ENCODE results near the gene LRRC61. TPM values are rescaled to one million over a fixed set of nuclear protein-coding genes. Genes with fewer than 3 reads are reported as not detected.
A peak's percentile ranks its signal among the peaks of the same experiment; 100 is the strongest.

Gene LRRC61
- total RNA-seq, 1 donor from 2014 or later = 14.1 TPM

DNA sequence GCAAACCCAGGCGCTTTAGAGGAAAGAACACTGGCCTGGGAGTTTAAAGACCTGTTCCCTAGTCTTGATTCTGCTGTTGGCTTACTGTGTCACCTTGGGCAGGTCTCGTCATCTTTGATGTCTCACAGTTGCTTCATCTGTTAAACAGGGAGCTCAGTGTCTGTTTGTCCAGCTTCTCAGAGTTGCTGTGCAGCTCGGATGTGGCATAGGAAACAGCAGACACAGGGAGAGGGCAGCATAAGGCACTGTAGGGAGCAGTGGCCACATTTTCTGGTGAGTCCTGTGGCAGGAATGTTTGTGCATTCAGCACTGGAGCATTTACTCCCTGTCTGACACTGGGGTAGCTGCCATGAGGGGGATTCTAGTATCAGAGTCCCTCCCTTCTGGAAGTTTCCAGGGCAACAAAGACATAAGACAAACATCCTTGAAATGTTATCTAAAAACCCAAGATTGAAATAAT is 47.5 kb downstream of the LRRC61 start:
- no peak for DNase-seq (ENCODE audit: low spot score)

DNA sequence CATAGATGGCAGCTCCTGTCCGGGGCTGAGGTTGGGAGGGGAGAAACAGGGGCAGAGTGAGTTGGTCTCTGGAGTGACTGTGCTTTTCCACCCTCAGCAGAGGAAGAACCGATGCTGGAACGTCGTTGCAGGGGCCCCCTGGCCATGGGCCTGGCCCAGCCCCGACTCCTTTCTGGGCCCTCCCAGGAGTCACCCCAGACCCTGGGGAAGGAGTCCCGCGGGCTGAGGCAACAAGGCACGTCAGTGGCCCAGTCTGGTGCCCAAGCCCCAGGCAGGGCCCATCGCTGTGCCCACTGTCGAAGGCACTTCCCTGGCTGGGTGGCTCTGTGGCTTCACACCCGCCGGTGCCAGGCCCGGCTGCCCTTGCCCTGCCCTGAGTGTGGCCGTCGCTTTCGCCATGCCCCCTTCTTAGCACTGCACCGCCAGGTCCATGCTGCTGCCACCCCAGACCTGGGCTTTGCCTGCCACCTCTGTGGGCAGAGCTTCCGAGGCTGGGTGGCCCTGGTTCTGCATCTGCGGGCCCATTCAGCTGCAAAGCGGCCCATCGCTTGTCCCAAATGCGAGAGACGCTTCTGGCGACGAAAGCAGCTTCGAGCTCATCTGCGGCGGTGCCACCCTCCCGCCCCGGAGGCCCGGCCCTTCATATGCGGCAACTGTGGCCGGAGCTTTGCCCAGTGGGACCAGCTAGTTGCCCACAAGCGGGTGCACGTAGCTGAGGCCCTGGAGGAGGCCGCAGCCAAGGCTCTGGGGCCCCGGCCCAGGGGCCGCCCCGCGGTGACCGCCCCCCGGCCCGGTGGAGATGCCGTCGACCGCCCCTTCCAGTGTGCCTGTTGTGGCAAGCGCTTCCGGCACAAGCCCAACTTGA is 48.2 kb downstream of the LRRC61 start:
- DNase-seq (ENCODE audit: low spot score) = no peak

DNA sequence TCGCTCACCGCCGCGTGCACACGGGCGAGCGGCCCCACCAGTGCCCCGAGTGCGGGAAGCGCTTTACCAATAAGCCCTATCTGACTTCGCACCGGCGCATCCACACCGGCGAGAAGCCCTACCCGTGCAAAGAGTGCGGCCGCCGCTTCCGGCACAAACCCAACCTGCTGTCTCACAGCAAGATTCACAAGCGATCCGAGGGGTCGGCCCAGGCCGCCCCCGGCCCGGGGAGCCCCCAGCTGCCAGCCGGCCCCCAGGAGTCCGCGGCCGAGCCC is 48.8 kb downstream of the LRRC61 start:
- DNase-seq (ENCODE audit: low spot score) = no peak

DNA sequence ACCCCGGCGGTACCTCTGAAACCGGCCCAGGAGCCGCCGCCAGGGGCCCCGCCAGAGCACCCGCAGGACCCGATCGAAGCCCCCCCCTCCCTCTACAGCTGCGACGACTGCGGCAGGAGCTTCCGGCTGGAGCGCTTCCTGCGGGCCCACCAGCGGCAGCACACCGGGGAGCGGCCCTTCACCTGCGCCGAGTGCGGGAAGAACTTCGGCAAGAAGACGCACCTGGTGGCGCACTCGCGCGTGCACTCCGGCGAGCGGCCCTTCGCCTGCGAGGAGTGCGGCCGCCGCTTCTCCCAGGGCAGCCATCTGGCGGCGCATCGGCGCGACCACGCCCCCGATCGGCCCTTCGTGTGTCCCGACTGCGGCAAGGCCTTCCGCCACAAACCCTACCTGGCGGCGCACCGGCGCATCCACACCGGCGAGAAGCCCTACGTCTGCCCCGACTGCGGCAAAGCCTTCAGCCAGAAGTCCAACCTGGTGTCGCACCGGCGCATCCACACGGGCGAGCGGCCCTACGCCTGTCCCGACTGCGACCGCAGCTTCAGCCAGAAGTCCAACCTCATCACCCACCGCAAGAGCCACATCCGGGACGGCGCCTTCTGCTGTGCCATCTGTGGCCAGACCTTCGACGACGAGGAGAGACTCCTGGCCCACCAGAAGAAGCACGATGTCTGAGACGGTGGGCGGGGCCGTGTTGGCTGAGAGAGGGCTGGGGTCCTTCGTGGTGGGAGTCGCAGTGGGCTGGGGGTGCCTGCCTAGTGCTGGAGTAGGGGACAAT is 49.3 kb downstream of the LRRC61 start:
- no peak for DNase-seq (ENCODE audit: low spot score)

DNA sequence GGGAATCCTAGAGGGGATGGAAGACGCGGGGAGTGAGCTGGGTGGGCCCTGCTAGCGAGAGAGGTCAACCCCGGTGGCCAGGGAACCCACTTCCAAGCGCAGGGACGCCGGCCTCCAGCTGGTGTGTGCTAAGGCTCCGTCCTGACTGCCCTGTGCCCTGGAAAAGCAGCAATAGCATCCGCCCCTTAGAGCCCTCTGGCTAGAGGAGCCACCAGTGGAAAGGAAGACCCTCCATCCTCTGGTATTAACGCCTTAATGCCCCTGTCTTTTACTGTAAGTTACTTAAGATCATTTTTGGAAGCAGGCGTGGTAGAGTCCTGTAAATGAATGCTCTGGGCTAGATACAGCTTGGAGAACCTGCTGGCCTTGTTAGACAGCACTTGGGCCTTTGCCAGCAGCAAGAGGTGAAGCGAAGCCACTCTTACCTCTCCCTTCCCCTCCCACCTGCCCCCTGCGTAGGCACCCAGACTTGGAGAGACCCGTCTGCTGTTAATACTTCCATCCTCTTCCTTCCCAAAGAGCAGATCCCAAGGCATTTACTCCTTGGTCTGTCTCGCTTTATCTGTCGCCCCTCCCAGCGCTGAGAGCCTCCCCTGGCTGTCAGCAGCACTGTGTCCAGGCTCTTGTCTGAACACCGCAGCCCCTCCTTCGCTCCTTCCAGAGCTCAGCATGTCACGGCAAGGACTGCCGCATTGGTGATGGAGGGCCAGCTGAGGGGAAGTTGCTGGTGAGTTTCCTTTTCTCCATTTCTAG is 50.1 kb downstream of the LRRC61 start:
- DNase-seq (ENCODE audit: low spot score) = peak; percentile 77

DNA sequence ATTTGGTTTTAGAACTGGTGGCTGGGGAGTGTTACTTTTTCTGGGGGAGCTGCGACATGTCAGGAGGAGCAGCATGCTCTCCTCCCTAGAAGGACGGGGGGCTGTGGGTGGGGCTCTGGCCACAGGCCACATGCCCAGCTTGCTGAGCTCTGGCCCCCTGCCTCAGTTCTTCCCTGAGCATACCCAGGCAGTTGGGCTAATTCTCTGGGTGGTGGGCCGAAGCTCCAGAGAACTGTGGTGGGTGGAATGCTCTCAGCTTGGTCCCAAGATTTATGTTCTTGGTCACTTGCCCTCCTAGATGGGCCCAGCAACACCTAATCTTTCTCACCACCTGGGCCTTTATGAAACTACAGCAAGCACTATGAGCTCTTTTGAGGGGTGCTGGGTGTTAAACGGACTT is 50.9 kb downstream of the LRRC61 start:
- DNase-seq (ENCODE audit: low spot score) = no peak

DNA sequence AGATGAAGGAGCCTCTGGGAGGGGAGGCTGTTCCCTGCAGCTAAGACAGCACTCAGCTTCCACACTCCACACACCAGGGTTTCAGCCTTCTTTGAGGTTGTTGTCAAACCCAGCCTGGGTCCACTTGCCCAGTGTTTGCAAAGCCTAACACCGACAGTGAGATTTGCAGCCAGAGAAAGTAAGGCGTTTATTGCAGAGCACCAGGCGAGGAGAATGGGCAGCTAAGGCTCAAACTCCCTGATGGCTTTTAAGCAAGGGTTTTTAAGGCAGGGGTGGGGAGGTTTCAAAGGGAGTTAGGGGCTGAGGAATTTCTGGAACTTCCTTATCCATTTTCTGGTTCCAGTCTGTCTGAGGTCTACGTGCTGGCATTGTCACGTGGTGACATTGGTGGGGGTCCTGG is 51.3 kb downstream of the LRRC61 start:
- no peak for DNase-seq (ENCODE audit: low spot score)

DNA sequence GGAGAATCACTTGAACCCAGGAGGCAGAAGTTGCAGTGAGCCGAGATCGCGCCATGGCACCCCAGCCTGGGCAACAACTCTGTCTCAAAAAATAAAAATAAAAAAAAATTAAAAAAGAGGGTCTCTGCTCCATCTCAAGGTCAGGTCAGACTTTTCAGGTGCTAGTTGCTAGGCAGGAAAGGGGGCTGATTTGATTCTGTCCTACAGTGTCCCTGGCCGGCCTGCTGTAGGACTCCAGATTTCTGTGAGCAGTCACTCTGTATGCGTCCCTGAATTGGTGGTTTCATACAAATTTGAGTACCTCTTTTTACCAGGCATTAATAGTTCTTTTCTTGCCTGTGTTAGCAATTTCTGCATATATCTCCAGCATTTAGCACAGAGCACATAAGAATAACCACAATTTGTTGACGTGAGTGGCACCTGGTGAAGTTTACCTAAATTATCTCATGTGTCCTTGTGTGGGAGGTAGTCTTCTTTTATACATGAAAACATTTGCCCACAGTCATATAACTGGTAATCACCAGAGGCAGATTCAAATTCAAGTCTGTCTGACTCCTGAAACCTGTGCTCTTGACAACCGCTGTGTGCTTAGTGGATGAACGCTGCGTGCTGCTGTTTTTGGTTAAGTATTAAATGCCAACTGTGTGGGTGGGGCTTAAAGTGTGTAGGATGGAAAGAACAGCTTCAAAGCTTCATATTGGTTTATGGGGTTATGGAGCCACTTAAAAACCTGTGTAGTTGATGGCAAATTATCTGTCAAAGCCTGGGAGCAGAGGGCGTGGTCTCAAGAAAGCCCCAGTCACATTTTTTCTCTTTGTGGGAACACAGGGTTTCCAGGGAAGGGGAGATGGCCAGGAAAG is 52.7 kb downstream of the LRRC61 start:
- DNase-seq (ENCODE audit: low spot score) = no peak

DNA sequence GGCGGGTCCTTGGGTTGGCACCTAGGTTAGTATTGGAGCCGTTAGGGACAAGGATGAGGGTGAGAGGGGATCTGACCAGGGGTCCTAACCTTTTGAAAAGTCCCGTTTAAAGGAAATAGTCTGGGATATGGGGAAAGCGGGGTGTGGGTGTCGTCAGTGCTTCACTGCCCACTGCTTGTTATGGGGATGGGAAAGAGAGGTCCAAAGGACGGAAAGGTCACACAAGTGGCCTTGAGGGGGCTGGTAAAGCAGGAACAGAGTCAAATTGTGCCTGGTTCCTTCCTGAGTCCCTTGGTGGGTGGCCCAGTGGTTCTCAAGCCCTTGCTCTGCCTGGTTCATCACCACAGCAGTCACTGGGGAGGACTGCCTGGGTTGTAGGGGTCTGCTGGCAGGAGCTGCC is 53.4 kb downstream of the LRRC61 start:
- no peak for DNase-seq (ENCODE audit: low spot score)

DNA sequence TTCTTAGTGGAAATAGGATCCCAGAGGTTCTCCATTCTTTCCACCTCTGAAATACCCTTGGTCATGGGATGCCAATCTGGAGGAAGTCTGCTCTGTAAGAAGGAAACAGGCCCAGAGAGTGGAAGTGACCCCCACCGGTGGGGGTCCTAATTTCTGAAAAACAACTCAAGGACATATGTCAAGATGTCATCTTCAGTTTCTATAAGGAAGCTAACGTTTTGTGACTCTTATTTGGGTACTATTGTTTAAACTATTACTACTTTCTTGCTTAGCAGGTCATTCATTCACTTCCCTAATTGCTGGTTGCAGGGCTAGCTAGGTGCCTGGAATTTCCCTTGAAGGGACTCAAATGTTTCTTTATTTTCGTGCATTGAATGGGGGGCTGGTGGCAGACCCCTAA is 54.0 kb downstream of the LRRC61 start:
- DNase-seq (ENCODE audit: low spot score) = no peak

DNA sequence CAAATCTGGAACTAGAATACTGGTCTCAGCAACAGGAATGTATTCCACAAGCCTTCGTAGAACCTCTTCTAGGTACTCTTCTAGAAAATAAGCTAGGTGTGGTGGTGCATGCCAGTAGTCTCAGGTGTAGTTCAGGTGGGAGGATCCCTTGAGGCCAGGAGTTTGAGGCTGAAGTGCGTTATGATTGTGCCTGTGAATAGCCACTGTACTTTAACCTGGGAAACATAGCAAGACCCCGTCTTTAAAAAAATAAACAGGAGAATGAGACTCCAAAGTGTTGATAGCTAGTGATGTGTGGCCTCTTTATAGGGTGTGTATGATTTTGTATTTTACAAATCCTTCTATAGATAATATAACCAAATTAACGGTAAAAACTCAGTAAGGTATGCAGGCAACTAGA is 54.5 kb downstream of the LRRC61 start:
- no peak for DNase-seq (ENCODE audit: low spot score)

DNA sequence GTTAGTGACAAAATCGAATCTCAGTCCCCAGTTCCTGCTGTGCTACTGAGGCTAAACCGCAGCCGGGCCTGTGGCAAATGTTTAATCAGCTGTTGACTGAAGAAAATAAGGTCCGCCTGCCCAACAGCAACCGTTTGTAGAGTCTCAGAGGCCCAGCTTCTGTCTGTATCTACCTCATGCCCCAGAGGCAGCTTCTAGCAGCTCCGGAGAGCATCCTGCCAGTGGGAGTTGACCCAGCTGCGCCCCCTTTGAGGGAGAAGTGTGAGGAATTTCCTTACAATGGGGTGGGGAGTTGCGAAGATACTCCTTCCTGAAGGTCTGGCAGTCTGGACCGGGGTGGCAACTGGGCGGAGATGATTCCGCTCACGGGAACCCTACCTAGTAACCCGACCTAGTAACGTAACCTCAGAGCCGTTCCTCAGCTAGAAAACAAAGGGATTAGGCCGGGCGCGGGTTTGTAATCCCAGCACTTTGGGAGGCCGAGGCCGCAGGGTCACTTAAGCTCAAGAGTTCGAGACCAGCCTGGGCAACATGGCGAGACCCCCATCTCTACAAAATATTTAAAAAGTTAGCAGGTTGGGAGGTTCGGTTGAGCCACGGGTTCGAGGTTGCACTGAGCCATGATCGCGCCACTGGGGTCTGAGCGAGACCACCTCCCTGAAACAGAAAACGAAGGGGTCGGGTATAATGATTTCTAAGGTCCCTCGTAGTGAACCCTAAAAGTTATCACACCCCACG is 55.1 kb downstream of the LRRC61 start:
- peak; percentile 68 for DNase-seq (ENCODE audit: low spot score)

DNA sequence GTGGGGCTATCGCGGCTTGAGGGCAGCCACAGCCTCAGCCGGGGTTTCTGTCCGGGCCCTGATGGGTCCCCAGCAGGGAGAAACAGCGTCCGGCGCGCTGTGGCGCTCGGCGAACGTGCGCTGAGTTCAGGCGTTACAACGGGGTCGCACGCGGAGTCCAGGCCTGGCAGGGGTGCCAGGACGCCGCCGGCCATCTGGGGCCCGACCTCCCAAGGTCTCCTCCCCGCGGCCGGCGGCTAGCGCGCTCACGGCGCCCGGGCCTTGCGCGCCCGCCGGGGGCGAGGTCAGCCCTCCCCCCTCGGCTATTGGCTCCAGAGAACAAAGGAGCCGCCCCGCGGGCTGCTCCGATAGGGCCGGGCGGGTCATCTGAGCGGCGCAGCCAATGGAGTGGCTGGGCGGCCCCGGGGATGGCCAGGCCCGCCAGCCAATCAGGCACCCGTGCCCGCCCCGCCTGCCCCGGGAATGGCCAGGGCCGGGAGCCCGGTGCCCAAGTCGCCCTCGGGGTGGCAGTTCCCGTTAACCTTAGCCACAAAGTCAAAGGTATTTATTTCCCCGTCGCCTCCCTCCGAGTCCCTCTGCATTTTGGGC is 55.8 kb downstream of the LRRC61 start, which contains the start of gene ZNF775:
TSS of gene ZNF775 (plus strand) at position 478 of the 588 bp plus-strand sequence. CDS start 9,141 bp downstream, outside the sequence.
- peak; percentile 97 for DNase-seq (ENCODE audit: low spot score)

DNA sequence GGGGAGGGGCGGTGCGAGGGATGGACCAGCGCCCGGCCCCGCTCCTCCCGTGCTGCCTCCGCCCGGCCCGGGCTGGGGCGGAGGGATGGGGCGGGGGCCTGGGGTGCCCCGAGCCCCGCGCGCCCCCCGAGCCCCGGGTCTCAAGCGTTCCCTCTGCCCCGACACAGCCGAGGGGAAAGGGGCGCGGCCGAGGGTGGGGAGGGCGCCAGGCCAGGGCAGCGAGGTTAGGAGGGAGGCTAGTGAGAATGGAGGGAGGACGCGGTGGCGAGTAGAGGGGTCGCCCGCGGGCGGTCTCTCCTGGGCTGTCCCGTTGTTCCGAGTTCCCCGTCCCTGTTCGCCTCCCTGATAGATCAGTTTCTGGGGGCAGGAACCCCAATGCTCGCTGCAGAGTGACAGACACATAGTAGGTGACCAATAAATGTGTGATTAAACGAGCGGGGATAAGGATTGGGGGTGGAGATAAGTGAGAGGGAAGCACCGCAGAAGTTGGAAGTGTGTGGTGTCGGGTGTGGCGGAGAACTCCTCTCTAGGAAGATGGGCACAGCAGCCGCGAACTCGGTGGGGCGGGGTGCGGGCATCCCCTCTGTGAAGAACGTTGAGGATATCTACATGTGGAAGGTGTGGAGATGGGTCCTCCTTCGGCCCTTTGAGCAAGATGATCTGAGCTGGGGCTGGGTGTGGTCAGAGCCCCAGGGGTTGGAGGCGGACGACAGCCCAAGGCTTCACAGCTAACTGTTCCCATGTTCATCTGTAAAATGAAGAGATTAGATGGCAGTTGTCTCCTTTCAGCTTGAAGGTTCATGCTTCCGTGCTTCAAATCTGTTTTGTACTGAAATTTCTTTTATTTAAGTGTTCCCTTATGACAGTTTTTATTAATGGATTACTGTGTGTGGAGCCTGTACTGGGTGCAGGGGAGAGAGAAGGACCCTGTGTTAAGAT is 56.6 kb downstream of the LRRC61 start:
- no peak for DNase-seq (ENCODE audit: low spot score)

DNA sequence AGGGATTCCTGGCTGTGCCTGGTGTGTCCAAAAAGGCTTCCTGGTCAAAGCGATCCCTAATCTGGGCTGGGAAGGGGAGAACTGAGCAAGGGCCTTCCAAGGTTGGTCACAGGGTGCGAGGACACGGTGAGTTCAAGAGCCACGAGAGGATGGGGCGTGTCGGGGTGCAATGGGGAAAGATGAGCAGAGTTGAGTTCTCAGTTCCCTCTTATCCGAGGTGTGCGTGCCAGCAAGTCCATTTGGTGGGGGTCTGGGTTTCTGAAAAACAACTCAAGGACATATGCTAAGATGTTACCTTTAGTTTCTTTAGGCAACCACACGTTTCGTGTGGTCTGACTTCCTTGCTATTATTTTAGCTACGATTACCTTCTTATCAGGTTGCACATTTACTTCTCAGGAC is 57.3 kb downstream of the LRRC61 start:
- no peak for DNase-seq (ENCODE audit: low spot score)

DNA sequence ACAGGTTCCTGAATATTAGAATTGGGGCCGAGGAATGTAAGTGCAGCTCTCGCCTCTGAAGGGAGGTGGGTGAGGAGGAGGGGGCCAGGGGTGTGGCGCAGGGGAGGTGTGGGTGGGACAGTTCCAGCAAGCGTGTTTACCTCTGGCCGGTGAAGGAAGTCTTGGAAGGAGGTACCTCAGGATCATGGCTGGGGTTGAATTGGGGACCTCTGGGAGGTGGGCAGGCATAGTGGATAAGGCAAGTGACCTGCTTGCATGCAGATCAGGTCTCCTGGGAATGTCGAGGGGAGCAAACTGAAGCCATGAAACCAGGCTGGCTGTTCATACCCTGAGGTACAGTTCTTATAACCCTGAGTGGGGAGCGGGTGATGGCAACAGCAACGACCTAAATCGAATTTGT is 57.9 kb downstream of the LRRC61 start:
- DNase-seq (ENCODE audit: low spot score) = no peak

DNA sequence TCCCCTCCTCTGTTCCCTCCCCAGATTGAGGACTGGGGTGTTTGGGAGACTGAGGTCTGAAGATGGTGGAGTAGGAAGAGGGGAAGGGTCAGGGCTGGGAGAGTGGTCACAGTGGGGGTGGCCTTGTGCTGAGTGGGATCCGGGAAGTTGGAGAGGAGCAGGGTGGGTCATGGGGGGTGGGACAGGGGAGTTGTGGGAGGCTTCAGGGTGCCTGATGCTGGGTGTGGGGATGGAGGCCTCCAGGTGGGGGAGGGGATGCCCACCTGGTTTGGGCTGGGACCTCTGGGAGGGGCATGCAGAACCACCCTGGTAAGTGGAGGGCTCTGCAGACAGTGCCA is 58.6 kb downstream of the LRRC61 start:
- no peak for DNase-seq (ENCODE audit: low spot score)

DNA sequence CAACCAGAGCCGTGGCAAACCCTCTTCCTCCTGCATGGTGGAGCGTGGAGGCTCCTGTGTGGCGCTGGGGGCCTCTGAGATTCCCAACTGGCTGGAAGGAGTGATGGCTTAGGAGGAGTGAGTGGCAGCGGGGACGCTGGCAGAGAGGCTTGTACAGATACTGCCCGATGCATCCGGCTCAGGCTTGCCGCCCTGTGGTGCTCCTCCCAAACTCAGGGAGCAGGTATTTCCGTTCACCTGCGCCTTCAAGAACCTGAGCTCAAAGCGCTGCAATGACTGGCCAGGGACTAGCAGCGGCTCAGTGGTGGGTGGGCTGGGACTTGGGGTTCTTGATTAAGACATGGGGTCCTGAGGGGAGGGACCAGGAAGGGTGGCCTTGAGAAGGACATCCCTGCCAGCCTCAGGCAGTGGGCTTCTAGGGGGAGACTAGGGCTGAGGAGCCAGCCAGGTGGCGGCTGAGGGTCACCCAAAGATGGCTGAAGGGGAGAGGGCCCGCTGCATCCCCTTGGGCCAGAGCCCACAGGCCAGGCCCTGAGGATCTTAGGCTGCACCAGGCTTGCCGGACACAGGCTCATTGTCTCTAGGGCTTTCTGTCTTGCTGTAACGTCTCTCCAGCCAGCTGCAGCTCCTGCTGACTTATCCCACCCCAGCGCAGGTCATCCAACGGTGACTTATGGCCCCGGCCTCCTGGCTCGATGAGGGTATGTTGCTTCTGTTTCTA is 59.1 kb downstream of the LRRC61 start:
- DNase-seq (ENCODE audit: low spot score) = no peak

DNA sequence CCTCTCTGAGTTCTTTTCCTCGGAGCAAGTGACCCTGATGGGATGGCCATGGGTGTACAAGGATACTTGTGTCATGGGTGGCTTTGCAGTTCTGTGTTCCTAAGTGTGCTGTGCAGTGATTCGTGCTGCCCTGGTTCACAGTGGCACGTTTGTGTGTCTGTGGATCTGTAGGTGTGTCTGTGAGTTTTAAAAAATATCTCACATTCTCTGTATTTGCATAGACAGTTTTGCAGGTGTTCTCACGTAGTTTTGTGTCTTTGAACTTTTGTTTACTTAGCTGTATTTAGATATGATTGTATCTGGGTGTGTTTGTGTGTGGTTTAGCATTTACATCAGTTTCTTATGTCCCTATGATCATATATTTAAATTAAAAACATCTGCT is 59.7 kb downstream of the LRRC61 start:
- no peak for DNase-seq (ENCODE audit: low spot score)

All from ureter (tissue), 1 donor.